Activated T-helper 1 cell treated with Interleukin-2 at 50 U/mL for 16 hours (primary cell): ENCODE data around the gene TNFAIP1.

ENCODE experiments used
- DNase-seq: peaks from one replicate; pipeline ENCODE4 v3.0.0-alpha.2; 2020; ENCODE audit warnings: low read depth

TNFAIP1 gene

GRCh38 chr17:28371245-28372202 lies 36.0 kb downstream of the TNFAIP1 start, which contains the start of gene SARM1:
Gene SARM1, plus strand, starts transcription at chr17:28371694. Its CDS starts 339 bp downstream, at chr17:28372033.
- peak; percentile 70 for DNase-seq

- DNase-seq, result no peak
Measured at GRCh38 chr17:28372203-28372944, 36.8 kb downstream of the TNFAIP1 start.

GRCh38 chr17:28372945-28373274 lies 37.3 kb downstream of the TNFAIP1 start:
- DNase-seq, result no peak

- no peak for DNase-seq
Measured at GRCh38 chr17:28379814-28380801, 44.5 kb downstream of the TNFAIP1 start.

- no peak for DNase-seq
Measured at GRCh38 chr17:28381141-28381825, 45.7 kb downstream of the TNFAIP1 start.

GRCh38 chr17:28384281-28385036 lies 48.9 kb downstream of the TNFAIP1 start:
- DNase-seq, result peak; percentile 43

GRCh38 chr17:28385037-28385400 lies 49.5 kb downstream of the TNFAIP1 start:
- DNase-seq, result no peak

GRCh38 chr17:28385406-28385805 lies 49.8 kb downstream of the TNFAIP1 start:
- DNase-seq, result no peak

- DNase-seq, result no peak
Measured at GRCh38 chr17:28386391-28386790, 50.8 kb downstream of the TNFAIP1 start.

GRCh38 chr17:28388106-28388505 lies 52.5 kb downstream of the TNFAIP1 start:
- no peak for DNase-seq

GRCh38 chr17:28390141-28390540 lies 54.6 kb downstream of the TNFAIP1 start:
- DNase-seq, result no peak

GRCh38 chr17:28390563-28390962 lies 55.0 kb downstream of the TNFAIP1 start:
- no peak for DNase-seq

- DNase-seq, result no peak
Measured at GRCh38 chr17:28390984-28391383, 55.4 kb downstream of the TNFAIP1 start.

GRCh38 chr17:28391401-28391800 lies 55.8 kb downstream of the TNFAIP1 start:
- DNase-seq, result no peak

- DNase-seq, result no peak
Measured at GRCh38 chr17:28392491-28392890, 56.9 kb downstream of the TNFAIP1 start.

GRCh38 chr17:28394337-28395116 lies 59.0 kb downstream of the TNFAIP1 start:
- DNase-seq, result no peak

GRCh38 chr17:28395426-28395825 lies 59.9 kb downstream of the TNFAIP1 start:
- DNase-seq, result no peak

- DNase-seq, result no peak
Measured at GRCh38 chr17:28395968-28396367, 60.4 kb downstream of the TNFAIP1 start.
